Motor neuron (in vitro differentiated cells): ENCODE measurements around the gene CEP72. TPM values are rescaled to one million over a fixed set of nuclear protein-coding genes. Genes with fewer than 3 reads are reported as not detected.
A peak's percentile ranks its signal among the peaks of the same experiment; 100 is the strongest.

ENCODE experiments used
- ATAC-seq, 8 experiments: fragments of 200-7000 bp; cut with Tn5 transposase; replicated peaks in 6 of 8; 2 replicates each; pipeline ENCODE4 v1.8.0; 2021; ENCODE audit warnings: mild to moderate bottlenecking in 8 of 8, moderate library complexity in 8 of 8
- H3K27ac ChIP-seq, 2 donors: fragments of 250-450 bp; sonication (Bioruptor Pico); 2 replicates each; pipeline ENCODE4 v1.9.0; 2021; ENCODE audit warnings: antibody characterized with exemption in 2 of 2, mild to moderate bottlenecking in 2 of 2, moderate library complexity in 1 of 2
- H3K4me1 ChIP-seq, 2 donors: fragments of 250-450 bp; sonication (Bioruptor Pico); replicated peaks in 1 of 2; 2 replicates each; pipeline ENCODE4 v1.6.1; 2021; ENCODE audit warnings: antibody characterized with exemption in 2 of 2, mild to moderate bottlenecking in 2 of 2, moderate library complexity in 1 of 2
- H3K4me3 ChIP-seq, 5 donors: fragments of 250-450 bp; sonication (Bioruptor Pico); 2 replicates each; pipeline ENCODE4 v1.9.0; 2021; ENCODE audit warnings: antibody characterized with exemption in 5 of 5, mild to moderate bottlenecking in 5 of 5, moderate library complexity in 4 of 5
- WGBS, 10 experiments: fragments of 450-650 bp; shearing (Covaris generic); methylation state at CpG; one replicate each; pipeline ENCODE4 v1.0.0; 2022; 5-methylcytosine and 5-hydroxymethylcytosine counted together
- in situ Hi-C, 9 experiments: fragments of 400-800 bp; cut with MboI; loops; one replicate each; pipeline ENCODE4 v1.15.0; 2021; ENCODE audit warnings: low sequenced_read_pairs in 9 of 9, low pct_unique_long_range_greater_than_20kb in 2 of 9; ENCODE audit not compliant: unreplicated experiment in 9 of 9
- total RNA-seq, 8 experiments: library from RNA; unstranded; fragments of 300-600 nt; gene quantifications; 2 replicates each; pipeline versions ENCODE4 v1.2.3 to v1.2.4, GENCODE V29; 2022

Gene CEP72
- total RNA-seq, 8 experiments from 2014 or later: 0.71 to 18.0 (median 2.1) TPM

GRCh38 chr5:654071-654778 lies 42.1 kb downstream of the CEP72 start:
- no peak overlapping the region for H3K4me3 ChIP-seq
- no peaks in the 10 kb centered on the region for H3K4me1 ChIP-seq
- ATAC-seq: peak in 2 of 8 experiments; percentile 16 to 19
- H3K27ac ChIP-seq: no peak overlapping the region
- 67 to 100% (median 96%) methylated on average over 1 to 8 of the region's 17 CpGs; no CpG with 5 or more reads in 1 of the 10 experiments for WGBS, 10 experiments
- in situ Hi-C loops: loop anchor here in 2 of 9 experiments (25.0 kb wide), 1 partner anchor 233 kb away; the partner anchor contains the start of genes BRD9 (in 2 of the 2) and TRIP13 (in 2 of the 2)

GRCh38 chr5:655406-655805 lies 43.3 kb downstream of the CEP72 start:
- WGBS, 10 experiments: 67 to 100% (median 100%) methylated on average over 1 to 5 of the region's 13 CpGs; no CpG with 5 or more reads in 3 of the 10 experiments
- Histone ChIP-seq H3K4me1 (no peaks in the 10 kb centered on the region), H3K27ac (no peak overlapping the region), H3K4me3 (no peak overlapping the region)
- ATAC-seq: no peak
- in situ Hi-C loops: loop anchor here in 2 of 9 experiments (25.0 kb wide), 1 partner anchor 232 kb away; the partner anchor contains the start of genes BRD9 (in 2 of the 2) and TRIP13 (in 2 of the 2)

GRCh38 chr5:657570-657969 lies 45.4 kb downstream of the CEP72 start:
- Histone ChIP-seq H3K4me1 (no peaks in the 10 kb centered on the region), H3K4me3 (no peak overlapping the region), H3K27ac (no peak overlapping the region)
- in situ Hi-C loops: loop anchor here in 2 of 9 experiments (25.0 kb wide), 1 partner anchor 230 kb away; the partner anchor contains the start of genes BRD9 (in 2 of the 2) and TRIP13 (in 2 of the 2)
- ATAC-seq: peak in 6 of 8 experiments; percentile 42 to 96 (median 84)
- WGBS, 10 experiments: 63 to 100% (median 92%) methylated on average over 1 to 4 of the region's 6 CpGs; no CpG with 5 or more reads in 3 of the 10 experiments

- H3K4me3 ChIP-seq: no peak overlapping the region
- no peaks in the 10 kb centered on the region for H3K4me1 ChIP-seq
- ATAC-seq: peak in 5 of 8 experiments; percentile 19 to 46 (median 37)
- 92 to 100% (median 98%) methylated on average over 1 to 5 of the region's 5 CpGs for WGBS, 10 experiments
- in situ Hi-C loops: loop anchor here in 2 of 9 experiments (25.0 kb wide), 1 partner anchor 229 kb away; the partner anchor contains the start of genes BRD9 (in 2 of the 2) and TRIP13 (in 2 of the 2)
- no peak overlapping the region for H3K27ac ChIP-seq
Measured at GRCh38 chr5:658103-658502, 46.0 kb downstream of the CEP72 start.

GRCh38 chr5:659496-660263 lies 47.5 kb downstream of the CEP72 start:
- H3K27ac ChIP-seq: no peak overlapping the region

GRCh38 chr5:660491-661030 lies 48.4 kb downstream of the CEP72 start:
- H3K4me1 ChIP-seq: no peaks in the 10 kb centered on the region
- no peak for ATAC-seq
- in situ Hi-C loops: loop anchor here in 3 of 9 experiments (10.0 to 25.0 kb wide), 2 partner anchors 227 to 244 kb away; partner anchors contain the start of genes BRD9 (in 2 of the 3) and TRIP13 (in 2 of the 3)
- 80 to 100% (median 100%) methylated on average over 1 to 7 of the region's 11 CpGs; no CpG with 5 or more reads in 2 of the 10 experiments for WGBS, 10 experiments
- no peak overlapping the region for H3K4me3 ChIP-seq
- no peak overlapping the region for H3K27ac ChIP-seq

More at GRCh38 chr5:659496-660263, 47.5 kb downstream of the CEP72 start:
- in situ Hi-C loops: loop anchor here in 3 of 9 experiments (10.0 to 25.0 kb wide), 2 partner anchors 228 to 245 kb away; partner anchors contain the start of genes BRD9 (in 2 of the 3) and TRIP13 (in 2 of the 3)
- H3K4me1 ChIP-seq: no peaks in the 10 kb centered on the region
- H3K4me3 ChIP-seq: no peak overlapping the region
- ATAC-seq: no peak
- 86 to 100% (median 97%) methylated on average over 1 to 7 of the region's 16 CpGs; no CpG with 5 or more reads in 4 of the 10 experiments for WGBS, 10 experiments

GRCh38 chr5:661891-662750 lies 50.0 kb downstream of the CEP72 start:
- no peak for ATAC-seq
- 92 to 100% (median 99%) methylated on average over 1 to 11 of the region's 53 CpGs; no CpG with 5 or more reads in 4 of the 10 experiments for WGBS, 10 experiments
- Histone ChIP-seq H3K4me1 (no peaks in the 10 kb centered on the region), H3K27ac (no peak overlapping the region), H3K4me3 (no peak overlapping the region)
- in situ Hi-C loops: loop anchor here in 3 of 9 experiments (10.0 to 25.0 kb wide), 2 partner anchors 225 to 243 kb away; partner anchors contain the start of genes BRD9 (in 2 of the 3) and TRIP13 (in 2 of the 3)

GRCh38 chr5:662751-663435 lies 50.8 kb downstream of the CEP72 start:
- no peak for ATAC-seq
- Histone ChIP-seq H3K27ac (no peak overlapping the region), H3K4me1 (no peaks in the 10 kb centered on the region), H3K4me3 (no peak overlapping the region)
- WGBS, 10 experiments: 80 to 100% (median 93%) methylated on average over 4 to 8 of the region's 56 CpGs; no CpG with 5 or more reads in 6 of the 10 experiments
- in situ Hi-C loops: loop anchor here in 3 of 9 experiments (10.0 to 25.0 kb wide), 2 partner anchors 224 to 242 kb away; partner anchors contain the start of genes BRD9 (in 2 of the 3) and TRIP13 (in 2 of the 3)

GRCh38 chr5:663436-664342 lies 51.5 kb downstream of the CEP72 start:
- no peak overlapping the region for H3K4me3 ChIP-seq
- no peaks in the 10 kb centered on the region for H3K4me1 ChIP-seq
- in situ Hi-C loops: loop anchor here in 3 of 9 experiments (10.0 to 25.0 kb wide), 2 partner anchors 224 to 241 kb away; partner anchors contain the start of genes BRD9 (in 2 of the 3) and TRIP13 (in 2 of the 3)
- peak in 5 of 8 experiments; percentile 32 to 55 (median 46) for ATAC-seq
- 76 to 100% (median 92%) methylated on average over 1 to 5 of the region's 38 CpGs; no CpG with 5 or more reads in 6 of the 10 experiments for WGBS, 10 experiments
- H3K27ac ChIP-seq: no peak overlapping the region

- peak in 5 of 8 experiments; percentile 9 to 25 (median 15) for ATAC-seq
- in situ Hi-C loops: loop anchor here in 3 of 9 experiments (10.0 to 25.0 kb wide), 2 partner anchors 223 to 240 kb away; partner anchors contain the start of genes BRD9 (in 2 of the 3) and TRIP13 (in 2 of the 3)
- Histone ChIP-seq H3K4me1 (no peaks in the 10 kb centered on the region), H3K4me3 (no peak overlapping the region), H3K27ac (no peak overlapping the region)
- WGBS, 10 experiments: 68 to 100% (median 93%) methylated on average over 3 to 5 of the region's 24 CpGs; no CpG with 5 or more reads in 7 of the 10 experiments
Measured at GRCh38 chr5:664343-664993, 52.3 kb downstream of the CEP72 start.
